ENCODE results near the gene C19orf53.

C19orf53 gene

GRCh38 chr19:13796301-13797057 lies 22.2 kb downstream of the C19orf53 start:
- no peak for ATAC-seq

GRCh38 chr19:13797058-13797440 lies 22.8 kb downstream of the C19orf53 start:
- ATAC-seq: no peak

- ATAC-seq: no peak
Observed at GRCh38 chr19:13797870-13798269, 23.6 kb downstream of the C19orf53 start.

- ATAC-seq: no peak
Observed at GRCh38 chr19:13799669-13800068, 25.4 kb downstream of the C19orf53 start.

- no peak for ATAC-seq
Observed at GRCh38 chr19:13803038-13803437, 28.8 kb downstream of the C19orf53 start.

GRCh38 chr19:13804830-13805683 lies 30.8 kb downstream of the C19orf53 start:
- ATAC-seq: no peak

GRCh38 chr19:13806728-13807127 lies 32.5 kb downstream of the C19orf53 start:
- no peak for ATAC-seq

GRCh38 chr19:13807421-13808021 lies 33.3 kb downstream of the C19orf53 start:
- ATAC-seq: no peak

GRCh38 chr19:13808856-13809255 lies 34.6 kb downstream of the C19orf53 start:
- ATAC-seq: no peak

GRCh38 chr19:13812544-13812943 lies 38.3 kb downstream of the C19orf53 start:
- ATAC-seq: no peak

GRCh38 chr19:13813147-13813546 lies 38.9 kb downstream of the C19orf53 start:
- ATAC-seq: no peak

- no peak for ATAC-seq
Observed at GRCh38 chr19:13814550-13814949, 40.3 kb downstream of the C19orf53 start.

GRCh38 chr19:13817018-13817614 lies 42.9 kb downstream of the C19orf53 start:
- peak; percentile 30 to 53 for ATAC-seq

- ATAC-seq: peak in 1 of 2 donors; percentile 62
Observed at GRCh38 chr19:13817615-13818371, 43.5 kb downstream of the C19orf53 start.

- no peak for ATAC-seq
Observed at GRCh38 chr19:13819238-13819637, 45.0 kb downstream of the C19orf53 start.

- no peak for ATAC-seq
Observed at GRCh38 chr19:13821292-13821691, 47.0 kb downstream of the C19orf53 start.

GRCh38 chr19:13823256-13823655 lies 49.0 kb downstream of the C19orf53 start:
- ATAC-seq: no peak

- no peak for ATAC-seq
Observed at GRCh38 chr19:13823901-13824300, 49.6 kb downstream of the C19orf53 start.

GRCh38 chr19:13824703-13825102 lies 50.4 kb downstream of the C19orf53 start:
- no peak for ATAC-seq

- ATAC-seq: no peak
Observed at GRCh38 chr19:13825489-13826441, 51.5 kb downstream of the C19orf53 start.

- no peak for ATAC-seq
Observed at GRCh38 chr19:13826652-13827235, 52.5 kb downstream of the C19orf53 start.

All from activated CD4-positive, CD25-positive, alpha-beta regulatory T cell treated with anti-CD3 and anti-CD28 coated beads, Interleukin-2, amount 50 U/mL, for 24 hours (primary cell).